ENCODE data around the gene MSH5.

The MSH5 gene

GRCh38 chr6:31725502-31726350, 14.1 kb upstream of the MSH5 start:
- no peak for TF ChIP-seq CTCF (IDR thresholded peaks at IDR 0.05; ENCODE audit: insufficient read depth, low read depth, low read length, missing control alignments)
- no peak overlapping the region for H3K4me3 ChIP-seq (ENCODE audit: low read depth, low read length)
- no peak for DNase-seq (ENCODE audit: low read depth)

- no peak overlapping the region for H3K4me3 ChIP-seq (ENCODE audit: low read depth, low read length)
- no peak for DNase-seq (ENCODE audit: low read depth)
- no peak for TF ChIP-seq CTCF (IDR thresholded peaks at IDR 0.05; ENCODE audit: insufficient read depth, low read depth, low read length, missing control alignments)
Observed at GRCh38 chr6:31727034-31727716, 12.6 kb upstream of the MSH5 start.

GRCh38 chr6:31727717-31728671, 11.8 kb upstream of the MSH5 start:
- no peak for TF ChIP-seq CTCF (IDR thresholded peaks at IDR 0.05; ENCODE audit: insufficient read depth, low read depth, low read length, missing control alignments)
- H3K4me3 ChIP-seq (ENCODE audit: low read depth, low read length) = no peak overlapping the region
- peak; percentile 83 for DNase-seq (ENCODE audit: low read depth)

GRCh38 chr6:31728767-31729514, 10.9 kb upstream of the MSH5 start, which contains the start of gene DDAH2:
TSS of gene DDAH2 (minus strand) at chr6:31729299. CDS start at chr6:31729161, 138 bp downstream.
- DNase-seq (ENCODE audit: low read depth) = no peak
- peak within 1 kb of the TSS; percentile 49 for H3K4me3 ChIP-seq (ENCODE audit: low read depth, low read length)
- TF ChIP-seq CTCF (IDR thresholded peaks at IDR 0.05; ENCODE audit: insufficient read depth, low read depth, low read length, missing control alignments) = no peak

GRCh38 chr6:31729515-31729978, 10.3 kb upstream of the MSH5 start:
- H3K4me3 ChIP-seq (ENCODE audit: low read depth, low read length) = peak overlapping the region; percentile 49
- peak; percentile 75 for TF ChIP-seq CTCF (IDR thresholded peaks at IDR 0.05; ENCODE audit: insufficient read depth, low read depth, low read length, missing control alignments)
- DNase-seq (ENCODE audit: low read depth) = peak; percentile 88
